Nephron progenitor cell (in vitro differentiated cells): ENCODE data around the gene SDR39U1.
A peak's percentile ranks its signal among the peaks of the same experiment; 100 is the strongest.

Experiments
- DNase-seq: peaks from one replicate; pipeline ENCODE4 v3.0.0; 2021
- H3K27ac Mint-ChIP-seq: 2 replicates; pipeline ENCODE4 v1.8.0; 2021; ENCODE audit warnings: mild to moderate bottlenecking, moderate library complexity, mixed read lengths
- H3K27me3 Mint-ChIP-seq: 2 replicates; pipeline ENCODE4 v1.8.0; 2021; ENCODE audit warnings: mild to moderate bottlenecking, low read depth, mixed read lengths; ENCODE audit not compliant: poor library complexity
- H3K36me3 Mint-ChIP-seq: 2 replicates; pipeline ENCODE4 v1.8.0; 2021; ENCODE audit warnings: low read depth, mixed read lengths
- H3K4me1 Mint-ChIP-seq: 2 replicates; pipeline ENCODE4 v1.8.0; 2021; ENCODE audit warnings: mixed read lengths
- H3K4me3 Mint-ChIP-seq: 2 replicates; pipeline ENCODE4 v1.8.0; 2021; ENCODE audit warnings: mild to moderate bottlenecking, moderate library complexity, mixed read lengths
- H3K9me3 Mint-ChIP-seq: 2 replicates; pipeline ENCODE4 v1.8.0; 2021; ENCODE audit warnings: mild to moderate bottlenecking, moderate library complexity, mixed read lengths
- TF ChIP-seq, protein P1 (sequence below): fragments of 200-600 bp; sonication (generic); IDR thresholded peaks from 2 replicates; pipeline ENCODE4 v1.5.0; 2021; ENCODE audit warnings: antibody characterized with exemption

SDR39U1 gene

DNA sequence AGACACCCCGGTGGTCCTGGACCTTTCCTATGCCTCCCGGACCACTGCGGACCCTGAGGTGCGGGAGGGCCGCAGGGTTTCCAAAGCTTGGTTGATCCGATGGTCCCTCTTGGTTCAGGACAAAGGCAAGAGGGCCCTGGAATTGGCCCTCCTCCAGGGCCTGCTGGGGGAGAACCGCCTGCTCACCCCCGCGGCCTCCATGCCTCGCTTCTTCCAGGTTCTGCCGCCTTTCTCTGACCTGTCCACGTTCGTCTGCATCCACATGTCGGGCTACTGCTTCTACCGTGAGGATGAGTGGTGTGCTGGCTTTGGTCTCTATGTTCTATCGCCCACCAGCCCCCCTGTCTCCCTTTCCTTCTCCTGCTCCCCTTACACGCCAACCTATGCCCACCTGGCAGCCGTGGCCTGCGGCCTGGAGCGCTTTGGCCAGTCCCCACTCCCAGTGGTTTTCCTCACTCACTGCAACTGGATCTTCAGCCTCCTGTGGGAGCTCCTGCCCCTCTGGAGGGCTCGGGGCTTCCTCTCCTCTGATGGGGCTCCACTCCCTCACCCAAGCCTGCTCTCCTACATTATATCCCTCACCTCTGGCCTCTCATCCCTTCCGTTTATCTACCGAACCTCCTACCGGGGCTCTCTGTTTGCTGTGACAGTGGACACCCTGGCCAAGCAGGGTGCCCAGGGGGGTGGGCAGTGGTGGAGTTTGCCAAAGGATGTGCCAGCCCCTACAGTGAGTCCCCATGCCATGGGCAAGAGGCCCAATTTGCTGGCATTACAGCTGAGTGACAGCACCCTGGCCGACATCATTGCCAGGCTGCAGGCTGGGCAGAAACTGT lies 26.9 kb downstream of the SDR39U1 start:
- no peak for DNase-seq
- peaks cover 5% of the 10 kb centered on the region for H3K4me1 Mint-ChIP-seq

DNA sequence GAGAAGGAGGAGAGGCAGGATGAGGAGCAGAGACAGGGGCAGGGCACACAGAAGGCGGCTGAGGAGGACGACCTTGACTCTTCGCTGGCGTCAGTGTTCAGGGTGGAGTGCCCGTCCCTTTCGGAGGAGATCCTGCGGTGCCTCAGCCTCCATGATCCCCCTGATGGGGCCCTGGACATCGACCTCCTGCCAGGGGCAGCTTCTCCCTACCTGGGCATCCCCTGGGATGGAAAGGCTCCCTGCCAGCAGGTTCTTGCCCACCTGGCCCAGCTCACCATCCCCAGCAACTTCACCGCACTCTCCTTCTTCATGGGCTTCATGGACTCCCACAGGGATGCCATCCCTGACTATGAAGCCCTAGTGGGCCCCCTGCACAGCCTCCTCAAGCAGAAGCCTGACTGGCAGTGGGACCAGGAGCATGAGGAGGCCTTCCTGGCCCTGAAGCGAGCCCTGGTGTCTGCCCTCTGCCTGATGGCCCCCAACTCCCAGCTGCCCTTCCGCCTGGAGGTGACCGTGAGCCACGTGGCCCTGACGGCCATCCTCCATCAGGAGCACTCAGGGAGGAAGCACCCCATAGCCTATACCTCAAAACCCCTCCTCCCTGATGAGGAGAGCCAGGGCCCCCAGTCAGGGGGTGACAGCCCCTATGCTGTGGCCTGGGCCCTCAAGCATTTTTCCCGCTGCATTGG lies 27.7 kb downstream of the SDR39U1 start:
- peaks cover 8% of the 10 kb centered on the region for H3K27me3 Mint-ChIP-seq
- no peak overlapping the region for H3K4me3 Mint-ChIP-seq
- TF ChIP-seq, protein P1, sequence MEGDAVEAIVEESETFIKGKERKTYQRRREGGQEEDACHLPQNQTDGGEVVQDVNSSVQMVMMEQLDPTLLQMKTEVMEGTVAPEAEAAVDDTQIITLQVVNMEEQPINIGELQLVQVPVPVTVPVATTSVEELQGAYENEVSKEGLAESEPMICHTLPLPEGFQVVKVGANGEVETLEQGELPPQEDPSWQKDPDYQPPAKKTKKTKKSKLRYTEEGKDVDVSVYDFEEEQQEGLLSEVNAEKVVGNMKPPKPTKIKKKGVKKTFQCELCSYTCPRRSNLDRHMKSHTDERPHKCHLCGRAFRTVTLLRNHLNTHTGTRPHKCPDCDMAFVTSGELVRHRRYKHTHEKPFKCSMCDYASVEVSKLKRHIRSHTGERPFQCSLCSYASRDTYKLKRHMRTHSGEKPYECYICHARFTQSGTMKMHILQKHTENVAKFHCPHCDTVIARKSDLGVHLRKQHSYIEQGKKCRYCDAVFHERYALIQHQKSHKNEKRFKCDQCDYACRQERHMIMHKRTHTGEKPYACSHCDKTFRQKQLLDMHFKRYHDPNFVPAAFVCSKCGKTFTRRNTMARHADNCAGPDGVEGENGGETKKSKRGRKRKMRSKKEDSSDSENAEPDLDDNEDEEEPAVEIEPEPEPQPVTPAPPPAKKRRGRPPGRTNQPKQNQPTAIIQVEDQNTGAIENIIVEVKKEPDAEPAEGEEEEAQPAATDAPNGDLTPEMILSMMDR = no peak
- H3K27ac Mint-ChIP-seq = no peak overlapping the region
- peaks cover 53% of the 10 kb centered on the region for H3K36me3 Mint-ChIP-seq
- no peak for DNase-seq
- no peaks in the 10 kb centered on the region for H3K9me3 Mint-ChIP-seq
- H3K4me1 Mint-ChIP-seq = peaks cover 5% of the 10 kb centered on the region

More for the DNA sequence above, 26.9 kb downstream of the SDR39U1 start:
- no peak overlapping the region for H3K4me3 Mint-ChIP-seq
- H3K36me3 Mint-ChIP-seq = peaks cover 51% of the 10 kb centered on the region
- peak overlapping the region; percentile 94 for H3K27ac Mint-ChIP-seq
- no peaks in the 10 kb centered on the region for H3K9me3 Mint-ChIP-seq
- TF ChIP-seq, protein P1 = no peak
- peaks cover 13% of the 10 kb centered on the region for H3K27me3 Mint-ChIP-seq

DNA sequence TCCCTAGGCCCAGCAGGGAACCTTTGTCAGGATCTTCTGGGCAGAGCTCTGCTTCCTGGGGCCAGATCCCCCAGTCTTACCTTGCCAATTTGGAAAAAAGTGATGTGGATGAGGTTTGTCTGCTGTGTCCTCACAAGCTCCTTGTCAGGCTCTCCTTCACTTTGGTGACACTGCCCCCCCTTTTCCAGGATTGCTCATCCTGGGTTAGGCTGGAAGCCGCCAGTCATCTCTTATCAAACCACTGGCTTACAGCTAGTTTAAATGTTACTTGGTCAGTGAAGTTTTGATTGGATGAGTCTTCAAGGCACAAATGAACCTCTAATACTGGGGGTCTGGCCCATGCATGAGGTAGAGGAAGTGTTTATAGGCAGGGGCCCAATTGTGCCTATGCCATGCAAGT lies 28.5 kb downstream of the SDR39U1 start:
- H3K27me3 Mint-ChIP-seq = peaks cover 1% of the 10 kb centered on the region
- no peaks in the 10 kb centered on the region for H3K9me3 Mint-ChIP-seq
- H3K4me1 Mint-ChIP-seq = peaks cover 5% of the 10 kb centered on the region
- no peak overlapping the region for H3K4me3 Mint-ChIP-seq
- DNase-seq = no peak
- no peak overlapping the region for H3K27ac Mint-ChIP-seq
- TF ChIP-seq, protein P1 = no peak
- peaks cover 56% of the 10 kb centered on the region for H3K36me3 Mint-ChIP-seq

DNA sequence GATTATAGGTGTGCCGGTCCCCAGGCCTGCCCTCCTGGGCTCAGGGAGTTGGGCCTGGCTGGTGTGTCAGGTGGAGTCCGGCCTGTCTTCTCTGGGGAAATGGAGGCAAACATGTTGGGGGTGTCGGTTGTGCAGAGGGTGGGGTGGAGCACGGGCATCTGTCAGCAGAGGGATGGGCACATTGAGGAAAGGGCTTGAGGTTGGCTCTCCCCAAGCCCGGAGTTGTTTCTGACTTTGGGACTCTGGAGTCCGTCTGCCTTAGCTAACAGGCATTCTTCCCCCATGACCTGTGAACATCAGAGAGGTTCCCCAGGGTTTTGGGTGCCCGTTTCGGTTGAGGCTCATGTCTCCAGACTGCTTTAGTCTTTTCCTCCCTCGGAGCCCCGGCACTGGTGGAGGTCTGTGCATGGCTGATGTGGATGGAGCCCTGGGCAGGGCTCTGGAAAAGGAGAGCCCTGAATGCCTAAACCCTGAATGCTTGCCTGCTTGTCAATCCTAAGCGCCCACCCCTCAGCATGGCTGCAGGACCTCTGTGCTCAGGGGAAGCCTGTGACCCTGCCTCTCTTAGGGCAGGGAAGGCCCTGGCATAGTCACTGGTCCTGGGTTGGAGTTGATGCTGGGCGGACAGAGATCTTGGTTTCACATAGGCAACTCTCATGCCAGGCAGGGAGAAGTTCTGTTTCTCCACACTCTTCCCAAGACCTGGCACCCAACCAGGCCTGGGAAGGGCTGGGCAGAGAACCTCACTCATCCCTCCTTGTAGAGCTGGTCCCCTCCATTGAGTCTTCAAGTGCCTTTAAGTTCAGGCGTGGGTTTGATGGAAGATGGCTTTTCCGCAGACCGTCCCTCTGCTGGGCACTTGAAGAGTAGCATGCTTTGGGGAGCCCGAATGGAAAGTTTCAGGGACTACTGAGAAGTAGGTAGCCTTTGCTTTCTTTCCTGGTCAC lies 30.9 kb downstream of the SDR39U1 start:
- TF ChIP-seq, protein P1 = peak; percentile 58
- Mint-ChIP-seq H3K4me1 (no peaks in the 10 kb centered on the region), H3K27me3 (no peaks in the 10 kb centered on the region), H3K9me3 (no peaks in the 10 kb centered on the region), H3K36me3 (peaks cover 64% of the 10 kb centered on the region), H3K27ac (no peak overlapping the region), H3K4me3 (no peak overlapping the region)
- DNase-seq = no peak

DNA sequence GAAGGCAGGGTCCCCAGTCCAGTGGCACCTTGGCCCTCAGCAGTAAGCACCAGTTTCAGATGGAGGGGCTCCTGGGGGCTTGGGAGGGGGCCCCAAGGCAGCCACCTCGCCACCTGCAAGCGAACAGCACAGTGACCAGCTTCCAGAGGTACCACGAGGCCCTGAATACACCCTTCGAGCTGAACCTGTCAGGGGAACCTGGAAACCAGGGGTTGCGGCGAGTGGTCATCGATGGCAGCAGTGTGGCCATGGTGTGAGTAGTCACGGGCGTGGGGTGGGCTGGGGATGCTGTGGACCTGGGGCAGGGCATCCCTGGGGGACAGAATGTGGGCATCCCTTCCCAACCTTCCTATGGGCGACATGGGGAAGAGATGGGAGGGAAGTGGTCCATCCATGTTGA lies 32.6 kb downstream of the SDR39U1 start:
- no peak for DNase-seq
- no peak overlapping the region for H3K4me3 Mint-ChIP-seq
- TF ChIP-seq, protein P1 = no peak
- H3K4me1 Mint-ChIP-seq = peaks cover 6% of the 10 kb centered on the region
- peaks cover 60% of the 10 kb centered on the region for H3K36me3 Mint-ChIP-seq
- H3K9me3 Mint-ChIP-seq = no peaks in the 10 kb centered on the region
- H3K27me3 Mint-ChIP-seq = peaks cover 5% of the 10 kb centered on the region
- H3K27ac Mint-ChIP-seq = no peak overlapping the region
